H1 (cell line): ENCODE data around the gene OMP.

Experiments used
- BRCA1 ChIP-seq: IDR thresholded peaks from 2 replicates; pipeline ENCODE4 v1.6.1; 2012; ENCODE audit warnings: low read depth, low read length, improper control_type of control experiment
- CREB1 ChIP-seq: IDR thresholded peaks from 2 replicates; pipeline ENCODE4 v1.6.1; 2012; ENCODE audit warnings: inconsistent platforms
- KDM5A ChIP-seq: fragments of 200-600 bp; IDR thresholded peaks from 2 replicates; pipeline ENCODE4 v1.7.1; 2012; ENCODE audit warnings: mild to moderate bottlenecking, low read length, inconsistent platforms, mixed read lengths
- RAD21 ChIP-seq, 2 experiments: IDR thresholded peaks in 1 of 2; conservative IDR thresholded peaks in 1 of 2; 2 replicates each; pipeline ENCODE4 v1.6.1; 2011; ENCODE audit warnings: low read depth in 2 of 2, low read length in 2 of 2, improper control_type of control experiment in 1 of 2, inconsistent platforms in 1 of 2, mild to moderate bottlenecking in 1 of 2, moderate library complexity in 1 of 2
- RXRA ChIP-seq: IDR thresholded peaks from 2 replicates; pipeline ENCODE4 v1.6.1; 2011; ENCODE audit warnings: low read depth, mild to moderate bottlenecking, low read length, moderate library complexity; ENCODE audit not compliant: insufficient read depth
- TF ChIP-seq, protein P1 (sequence below), 3 experiments: IDR thresholded peaks; 1 replicate in 2 of 3; 2 replicates in 1 of 3; pipeline versions ENCODE4 v1.5.1 to v1.6.1; 2011; ENCODE audit warnings: low read length in 3 of 3, mild to moderate bottlenecking in 3 of 3, inconsistent platforms in 2 of 3, low read depth in 1 of 3, moderate library complexity in 1 of 3; ENCODE audit not compliant: insufficient read depth in 1 of 3; ENCODE audit errors: control extremely low read depth in 1 of 3
- TF ChIP-seq, protein P2 (sequence below): IDR thresholded peaks from 2 replicates; pipeline ENCODE4 v1.6.1; 2012; ENCODE audit warnings: inconsistent platforms

DNA sequence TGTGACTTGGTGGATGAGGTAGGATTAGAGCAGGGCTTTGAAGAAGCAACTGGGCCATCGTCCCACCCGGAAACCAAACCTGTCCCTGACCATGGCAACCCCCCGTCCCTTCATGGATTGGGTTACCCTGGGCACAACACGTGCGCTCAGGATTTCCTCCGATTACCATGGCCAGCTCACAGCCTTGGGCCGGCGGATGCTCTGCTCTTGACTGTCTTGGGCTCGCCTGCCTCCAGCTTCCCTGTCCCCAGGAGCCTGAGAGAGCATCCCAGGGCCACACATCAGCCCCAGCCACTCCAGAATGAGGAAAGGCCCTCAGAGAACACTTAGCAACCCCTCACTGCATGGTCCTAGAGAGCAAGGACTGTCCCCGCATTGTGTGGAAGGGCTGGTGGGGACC, 48.2 kb downstream of the OMP start:
- TF ChIP-seq, protein P1, sequence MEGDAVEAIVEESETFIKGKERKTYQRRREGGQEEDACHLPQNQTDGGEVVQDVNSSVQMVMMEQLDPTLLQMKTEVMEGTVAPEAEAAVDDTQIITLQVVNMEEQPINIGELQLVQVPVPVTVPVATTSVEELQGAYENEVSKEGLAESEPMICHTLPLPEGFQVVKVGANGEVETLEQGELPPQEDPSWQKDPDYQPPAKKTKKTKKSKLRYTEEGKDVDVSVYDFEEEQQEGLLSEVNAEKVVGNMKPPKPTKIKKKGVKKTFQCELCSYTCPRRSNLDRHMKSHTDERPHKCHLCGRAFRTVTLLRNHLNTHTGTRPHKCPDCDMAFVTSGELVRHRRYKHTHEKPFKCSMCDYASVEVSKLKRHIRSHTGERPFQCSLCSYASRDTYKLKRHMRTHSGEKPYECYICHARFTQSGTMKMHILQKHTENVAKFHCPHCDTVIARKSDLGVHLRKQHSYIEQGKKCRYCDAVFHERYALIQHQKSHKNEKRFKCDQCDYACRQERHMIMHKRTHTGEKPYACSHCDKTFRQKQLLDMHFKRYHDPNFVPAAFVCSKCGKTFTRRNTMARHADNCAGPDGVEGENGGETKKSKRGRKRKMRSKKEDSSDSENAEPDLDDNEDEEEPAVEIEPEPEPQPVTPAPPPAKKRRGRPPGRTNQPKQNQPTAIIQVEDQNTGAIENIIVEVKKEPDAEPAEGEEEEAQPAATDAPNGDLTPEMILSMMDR (IDR thresholded peaks at IDR 0.05; ENCODE audit: control extremely low read depth in 1 of 3, insufficient read depth in 1 of 3, low read depth in 1 of 3, low read length in 3 of 3) = no peak
- TF ChIP-seq CREB1 (no peak), BRCA1 (no peak), KDM5A (no peak), RXRA (no peak), RAD21 (IDR thresholded peaks at IDR 0.05 in 1 of 2, conservative IDR thresholded peaks at IDR 0.05 in 1 of 2; ENCODE audit: low read depth in 2 of 2, low read length in 2 of 2) (no peak)
- TF ChIP-seq, protein P2, sequence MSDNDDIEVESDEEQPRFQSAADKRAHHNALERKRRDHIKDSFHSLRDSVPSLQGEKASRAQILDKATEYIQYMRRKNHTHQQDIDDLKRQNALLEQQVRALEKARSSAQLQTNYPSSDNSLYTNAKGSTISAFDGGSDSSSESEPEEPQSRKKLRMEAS = no peak
